Natural killer cell (primary cell): Measurements from ENCODE around the gene NXPH4. TPM values are rescaled to one million over a fixed set of nuclear protein-coding genes. Genes with fewer than 3 reads are reported as not detected.

Source experiments
- ATAC-seq, 3 donors: fragments of 150-1000 bp in 2 of 3; fragments of 200-7000 bp in 1 of 3; cut with Tn5 transposase; 1 replicate in 1 of 3; 2 replicates in 2 of 3; pipeline ENCODE4 v1.10.0; 2021; ENCODE audit warnings: mild to moderate bottlenecking in 2 of 3, moderate library complexity in 2 of 3
- DNase-seq, 2 donors: peaks; one replicate each; pipeline versions ENCODE4 v3.0.0 to v3.0.0-alpha.2; 2013 to 2021; ENCODE audit warnings: mixed read lengths in 1 of 2
- H3K27ac ChIP-seq: one replicate; pipeline ENCODE4 v1.5.1; 2013; ENCODE audit warnings: mild to moderate bottlenecking, low read length
- H3K27me3 ChIP-seq: one replicate; pipeline ENCODE4 v1.6.1; 2013; ENCODE audit warnings: low read length; ENCODE audit not compliant: control insufficient read depth, insufficient read depth
- H3K36me3 ChIP-seq: one replicate; pipeline ENCODE4 v1.6.1; 2013; ENCODE audit warnings: low read length; ENCODE audit not compliant: control insufficient read depth, insufficient read depth
- H3K4me1 ChIP-seq: one replicate; pipeline ENCODE4 v1.6.1; 2013; ENCODE audit warnings: low read length; ENCODE audit not compliant: control insufficient read depth, insufficient read depth
- H3K4me3 ChIP-seq: one replicate; pipeline ENCODE4 v1.5.1; 2013; ENCODE audit warnings: low read length
- H3K9me3 ChIP-seq: one replicate; pipeline ENCODE4 v1.6.1; 2013; ENCODE audit warnings: low read length; ENCODE audit not compliant: control insufficient read depth, insufficient read depth
- H3K27ac Mint-ChIP-seq, 2 donors: one replicate each; pipeline ENCODE4 v1.8.0; 2022; ENCODE audit warnings: mild to moderate bottlenecking in 2 of 2, mixed read lengths in 2 of 2, moderate library complexity in 1 of 2
- H3K27me3 Mint-ChIP-seq, 2 donors: one replicate each; pipeline ENCODE4 v1.8.0; 2022; ENCODE audit warnings: low read depth in 2 of 2, mixed read lengths in 2 of 2
- H3K36me3 Mint-ChIP-seq: one replicate; pipeline ENCODE4 v1.8.0; 2022; ENCODE audit warnings: mixed read lengths
- H3K4me1 Mint-ChIP-seq, 2 donors: one replicate each; pipeline ENCODE4 v1.8.0; 2022; ENCODE audit warnings: mixed read lengths in 2 of 2
- H3K4me3 Mint-ChIP-seq: one replicate; pipeline ENCODE4 v1.8.0; 2022; ENCODE audit warnings: mild to moderate bottlenecking, moderate library complexity, mixed read lengths
- H3K9me3 Mint-ChIP-seq, 2 donors: one replicate each; pipeline ENCODE4 v1.8.0; 2022; ENCODE audit warnings: mixed read lengths in 2 of 2
- CTCF ChIP-seq: fragments of 200-600 bp; IDR thresholded peaks from one replicate; pipeline ENCODE4 v1.8.0; 2022; ENCODE audit warnings: antibody characterized with exemption
- WGBS: methylation state at CpG from one replicate; pipeline ENCODE4 v1.1.7; 2013; ENCODE audit warnings: missing lambda C conversion rate; ENCODE audit not compliant: insufficient coverage; 5-methylcytosine and 5-hydroxymethylcytosine counted together
- intact Hi-C: fragments of 100-400 bp; cut with micrococcal nuclease; formaldehyde crosslinking; loops from one replicate; pipeline ENCODE4 v1.14.2; 2022
- total RNA-seq, 4 donors: library from RNA; stranded (reverse); fragments of 120-200 nt in 1 of 4; gene quantifications; one replicate each; pipeline versions ENCODE4 v1.2.3 to v1.2.4, GENCODE V29; 2013 to 2022

The NXPH4 gene
- total RNA-seq, 3 donors from 2014 or later (not counting 1 experiment from before 2014, with no cell fraction given), result 0.82 TPM; not detected in 2

- Mint-ChIP-seq H3K27ac (no peak overlapping the region), H3K9me3 (no peaks in the 10 kb centered on the region), H3K27me3 (no peaks in the 10 kb centered on the region), H3K4me3 (no peak overlapping the region), H3K4me1 (peaks cover 0 to 7% of the 10 kb centered on the region in 2 donors), H3K36me3 (no peaks in the 10 kb centered on the region)
- intact Hi-C loops, result loop anchor here (10.0 kb wide), 1 partner anchor 425 kb away; the partner anchor contains the start of gene PRIM1
- no peak overlapping the region for H3K4me3 ChIP-seq
- no peak for DNase-seq
- 91% methylated on average over 27 of the region's 27 CpGs for WGBS
- no peaks in the 10 kb centered on the region for H3K27me3 ChIP-seq
- no peaks in the 10 kb centered on the region for H3K9me3 ChIP-seq
- no peaks in the 10 kb centered on the region for H3K4me1 ChIP-seq
- no peak for TF ChIP-seq CTCF
- H3K27ac ChIP-seq, result no peak overlapping the region
- no peaks in the 10 kb centered on the region for H3K36me3 ChIP-seq
- ATAC-seq, result no peak
Observed at GRCh38 chr12:57179331-57180086, 37.1 kb upstream of the NXPH4 start.

GRCh38 chr12:57180321-57180989 is 36.1 kb upstream of the NXPH4 start:
- H3K27me3 Mint-ChIP-seq, result no peaks in the 10 kb centered on the region
- H3K36me3 Mint-ChIP-seq, result no peaks in the 10 kb centered on the region
- H3K4me1 ChIP-seq, result no peaks in the 10 kb centered on the region
- intact Hi-C loops, result loop anchor here (10.0 kb wide), 1 partner anchor 426 kb away; the partner anchor contains the start of gene PRIM1
- ATAC-seq (no peak), DNase-seq (no peak)
- no peak for TF ChIP-seq CTCF
- H3K9me3 Mint-ChIP-seq, result no peaks in the 10 kb centered on the region
- no peaks in the 10 kb centered on the region for H3K9me3 ChIP-seq
- no peak overlapping the region for H3K27ac Mint-ChIP-seq
- 93% methylated on average over 20 of the region's 20 CpGs for WGBS
- no peak overlapping the region for H3K4me3 ChIP-seq
- no peaks in the 10 kb centered on the region for H3K27me3 ChIP-seq
- H3K27ac ChIP-seq, result no peak overlapping the region
- H3K4me1 Mint-ChIP-seq, result peaks cover 0 to 7% of the 10 kb centered on the region in 2 donors
- no peaks in the 10 kb centered on the region for H3K36me3 ChIP-seq
- no peak overlapping the region for H3K4me3 Mint-ChIP-seq

DNA sequence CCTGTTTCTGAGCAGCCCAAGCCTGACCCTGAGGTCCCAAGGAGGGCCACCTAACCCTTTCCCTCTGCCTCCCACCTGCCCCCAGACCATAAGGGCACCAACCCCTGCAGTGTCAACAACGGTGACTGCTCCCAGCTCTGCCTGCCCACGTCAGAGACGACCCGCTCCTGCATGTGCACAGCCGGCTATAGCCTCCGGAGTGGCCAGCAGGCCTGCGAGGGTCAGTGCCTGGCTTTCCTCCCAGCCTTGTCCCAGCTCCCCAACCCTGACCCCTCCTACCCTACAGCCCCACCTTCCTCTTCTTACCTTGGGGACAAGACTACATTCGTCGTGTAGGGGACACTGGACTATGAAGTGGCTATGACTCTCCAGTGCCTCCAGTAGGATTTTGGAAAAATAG is 35.5 kb upstream of the NXPH4 start:
- no peaks in the 10 kb centered on the region for H3K9me3 Mint-ChIP-seq
- Histone ChIP-seq H3K9me3 (no peaks in the 10 kb centered on the region), H3K27me3 (no peaks in the 10 kb centered on the region), H3K36me3 (no peaks in the 10 kb centered on the region), H3K4me1 (no peaks in the 10 kb centered on the region), H3K4me3 (no peak overlapping the region), H3K27ac (no peak overlapping the region)
- WGBS, result 85% methylated on average over 9 of the region's 9 CpGs
- H3K4me1 Mint-ChIP-seq, result peaks cover 0 to 7% of the 10 kb centered on the region in 2 donors
- no peak overlapping the region for H3K27ac Mint-ChIP-seq
- TF ChIP-seq CTCF, result no peak
- no peaks in the 10 kb centered on the region for H3K36me3 Mint-ChIP-seq
- H3K4me3 Mint-ChIP-seq, result no peak overlapping the region
- no peaks in the 10 kb centered on the region for H3K27me3 Mint-ChIP-seq
- no peak for ATAC-seq
- intact Hi-C loops, result loop anchor here (10.0 kb wide), 1 partner anchor 426 kb away; the partner anchor contains the start of gene PRIM1
- no peak for DNase-seq
